Gastrocnemius medialis (tissue), 4 donors: ENCODE results near the gene CCL7. TPM values are rescaled to one million over a fixed set of nuclear protein-coding genes. Genes with fewer than 3 reads are reported as not detected.

Source experiments
- ATAC-seq, 2 donors: fragments of 150-250 bp; one replicate each; pipeline ENCODE4 v1.9.1; 2016
- DNase-seq, 2 donors: peaks; one replicate each; pipeline ENCODE4 v3.0.0-alpha.2; 2019
- H3K27ac ChIP-seq, 4 donors: fragments of 200-600 bp; sonication (generic); 1 replicate in 1 of 4; 2 replicates in 3 of 4; pipeline ENCODE4 v1.5.1; 2016 to 2018; ENCODE audit warnings: mild to moderate bottlenecking in 2 of 4, moderate library complexity in 1 of 4
- H3K27me3 ChIP-seq, 3 donors: fragments of 200-600 bp; sonication (generic) in 2 of 3; 1 replicate in 1 of 3; 2 replicates in 2 of 3; pipeline versions ENCODE4 v1.5.1 to v1.6.0; 2016 to 2019; ENCODE audit warnings: mild to moderate bottlenecking in 1 of 3, moderate library complexity in 1 of 3
- H3K36me3 ChIP-seq, 2 donors: fragments of 200-600 bp; sonication (generic) in 1 of 2; one replicate each; pipeline ENCODE4 v1.5.1; 2017 to 2018
- H3K4me1 ChIP-seq, 2 donors: fragments of 200-600 bp; sonication (generic) in 1 of 2; one replicate each; pipeline ENCODE4 v1.5.1; 2016 to 2017; ENCODE audit warnings: mild to moderate bottlenecking in 2 of 2
- H3K4me3 ChIP-seq, 4 donors: fragments of 200-600 bp; sonication (generic) in 3 of 4; 1 replicate in 1 of 4; 2 replicates in 3 of 4; pipeline ENCODE4 v1.5.1; 2016 to 2019; ENCODE audit warnings: mild to moderate bottlenecking in 2 of 4
- H3K9me3 ChIP-seq, 3 donors: fragments of 200-600 bp; sonication (generic) in 2 of 3; 1 replicate in 1 of 3; 2 replicates in 2 of 3; pipeline ENCODE4 v1.5.1; 2016 to 2019
- CTCF ChIP-seq, 5 experiments: fragments of 450-650 bp in 3 of 5; fragments of 200-600 bp in 2 of 5; sonication (generic) in 2 of 5; IDR thresholded peaks in 4 of 5; conservative IDR thresholded peaks in 1 of 5; 1 replicate in 4 of 5; 2 replicates in 1 of 5; pipeline ENCODE4 v1.5.1; 2016 to 2019; ENCODE audit warnings: antibody characterized with exemption in 5 of 5, mild to moderate bottlenecking in 3 of 5, moderate library complexity in 3 of 5
- POLR2A ChIP-seq, 2 donors: fragments of 450-650 bp; IDR thresholded peaks; one replicate each; pipeline ENCODE4 v1.6.1; 2017; ENCODE audit warnings: antibody characterized with exemption in 2 of 2, mild to moderate bottlenecking in 2 of 2, moderate library complexity in 2 of 2
- in situ Hi-C, 4 donors: fragments of 200-750 bp; cut with MboI; loops; one replicate each; pipeline versions ENCODE4 v1.15.0 to v1.8.0; 2017; ENCODE audit warnings: low sequenced_read_pairs in 4 of 4
- intact Hi-C: fragments of 100-400 bp; cut with DNase I; formaldehyde crosslinking; loops from one replicate; pipeline ENCODE4 v1.15.1; 2023; ENCODE audit warnings: low total_unique reads
- total RNA-seq, 4 donors: library from RNA; depleted of rRNA; stranded (reverse); fragments of >200 nt; gene quantifications; one replicate each; pipeline versions ENCODE4 v1.1.0 to v1.2.3, GENCODE V29; 2016

CCL7 gene
- total RNA-seq, 4 donors from 2014 or later, result not detected

- in situ Hi-C loops (no loop called here), intact Hi-C loops (no loop called here)
- Histone ChIP-seq H3K36me3 (no peaks in the 10 kb centered on the region), H3K9me3 (no peaks in the 10 kb centered on the region), H3K27ac (no peak overlapping the region), H3K27me3 (no peaks in the 10 kb centered on the region), H3K4me1 (peaks cover 9 to 12% of the 10 kb centered on the region in 2 donors), H3K4me3 (no peak overlapping the region)
- DNase-seq (no peak), ATAC-seq (no peak)
- TF ChIP-seq POLR2A (IDR thresholded peaks at IDR 0.05), result no peak
- no peak for TF ChIP-seq CTCF (IDR thresholded peaks at IDR 0.05 in 4 of 5, conservative IDR thresholded peaks at IDR 0.05 in 1 of 5)
Observed at GRCh38 chr17:34299027-34299426, 29.0 kb downstream of the CCL7 start.

- no peak for ATAC-seq
- in situ Hi-C loops, result loop anchor here in 2 of 4 donors (10.0 kb wide), 2 partner anchors 95 to 105 kb away; no protein-coding TSS in a partner anchor
- intact Hi-C loops, result no loop called here
Observed at GRCh38 chr17:34299956-34300577, 30.0 kb downstream of the CCL7 start.

DNA sequence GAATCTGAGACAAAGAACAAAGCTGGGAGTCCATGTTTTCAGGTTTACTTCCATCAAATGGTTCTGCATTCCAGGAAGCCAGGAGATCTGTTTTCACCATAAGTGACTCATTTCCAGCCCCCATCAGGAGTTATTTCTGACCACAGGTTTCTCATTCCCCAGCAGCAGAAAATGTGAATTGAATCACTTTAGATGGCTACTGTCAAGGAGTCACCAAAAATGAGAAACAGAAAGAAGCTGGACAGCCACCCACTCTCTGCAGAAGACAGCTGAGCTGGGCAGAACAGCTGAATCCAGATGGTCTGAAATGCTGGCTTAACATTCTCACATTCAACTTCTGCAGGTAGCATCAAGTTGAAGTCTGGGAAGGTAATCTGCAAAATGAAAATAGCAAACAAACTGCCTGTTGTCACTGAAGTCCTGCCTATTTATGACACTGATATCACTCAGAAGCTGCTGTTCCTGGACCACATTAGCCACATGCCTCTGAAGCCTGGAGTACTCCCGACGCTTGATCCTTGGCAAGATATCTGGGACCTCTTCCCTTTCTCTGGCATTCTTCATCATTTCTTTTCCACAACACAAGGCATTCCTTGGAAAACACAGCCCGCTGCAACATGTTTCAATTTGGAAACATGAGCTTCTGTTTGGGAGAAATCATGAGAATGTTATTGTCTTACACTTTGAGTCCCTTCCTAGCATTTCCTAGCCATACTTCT lies 30.8 kb downstream of the CCL7 start:
- in situ Hi-C loops, result loop anchor here in 2 of 4 donors (10.0 kb wide), 2 partner anchors 96 to 106 kb away; no protein-coding TSS in a partner anchor

More at GRCh38 chr17:34299956-34300577, 30.0 kb downstream of the CCL7 start:
- Histone ChIP-seq H3K4me1 (peaks cover 9 to 12% of the 10 kb centered on the region in 2 donors), H3K9me3 (no peaks in the 10 kb centered on the region), H3K36me3 (no peaks in the 10 kb centered on the region), H3K27ac (peak overlapping the region in 2 of 4 donors; percentile 42 to 49), H3K4me3 (no peak overlapping the region), H3K27me3 (no peaks in the 10 kb centered on the region)
- TF ChIP-seq POLR2A (IDR thresholded peaks at IDR 0.05) (no peak), CTCF (IDR thresholded peaks at IDR 0.05 in 4 of 5, conservative IDR thresholded peaks at IDR 0.05 in 1 of 5) (no peak)
- DNase-seq, result no peak

GRCh38 chr17:34301986-34302385 lies 32.0 kb downstream of the CCL7 start:
- H3K36me3 ChIP-seq, result no peaks in the 10 kb centered on the region
- peaks cover 9 to 20% of the 10 kb centered on the region in 2 donors for H3K4me1 ChIP-seq
- ATAC-seq (no peak), DNase-seq (no peak)
- no peaks in the 10 kb centered on the region for H3K27me3 ChIP-seq
- TF ChIP-seq CTCF (IDR thresholded peaks at IDR 0.05 in 4 of 5, conservative IDR thresholded peaks at IDR 0.05 in 1 of 5) (no peak), POLR2A (IDR thresholded peaks at IDR 0.05) (no peak)
- H3K9me3 ChIP-seq, result no peaks in the 10 kb centered on the region
- in situ Hi-C loops, result loop anchor here in 2 of 4 donors (10.0 kb wide), 2 partner anchors 97 to 107 kb away; no protein-coding TSS in a partner anchor
- H3K27ac ChIP-seq, result peak overlapping the region in 2 of 4 donors; percentile 16 to 42
- intact Hi-C loops, result no loop called here
- H3K4me3 ChIP-seq, result no peak overlapping the region

More for the DNA sequence above, 30.8 kb downstream of the CCL7 start:
- peaks cover 9 to 12% of the 10 kb centered on the region in 2 donors for H3K4me1 ChIP-seq
- ATAC-seq, result no peak
- no peak overlapping the region for H3K4me3 ChIP-seq
- no peaks in the 10 kb centered on the region for H3K9me3 ChIP-seq
- TF ChIP-seq CTCF (IDR thresholded peaks at IDR 0.05 in 4 of 5, conservative IDR thresholded peaks at IDR 0.05 in 1 of 5), result no peak
- TF ChIP-seq POLR2A (IDR thresholded peaks at IDR 0.05), result no peak
- intact Hi-C loops, result no loop called here
- H3K27ac ChIP-seq, result peak overlapping the region; percentile 37 to 49 (median 40)
- no peaks in the 10 kb centered on the region for H3K36me3 ChIP-seq
- H3K27me3 ChIP-seq, result no peaks in the 10 kb centered on the region
- DNase-seq, result no peak
